ENCODE data around the gene TMPRSS3.

The TMPRSS3 gene

GRCh38 chr21:42387164-42387563 is 8.7 kb downstream of the TMPRSS3 start:
- DNase-seq = no peak

- DNase-seq = no peak
Measured at GRCh38 chr21:42386034-42386591, 9.7 kb downstream of the TMPRSS3 start.

GRCh38 chr21:42385619-42386018 is 10.2 kb downstream of the TMPRSS3 start:
- no peak for DNase-seq

GRCh38 chr21:42384989-42385388 is 10.9 kb downstream of the TMPRSS3 start:
- DNase-seq = no peak

GRCh38 chr21:42384156-42384945 is 11.5 kb downstream of the TMPRSS3 start:
- DNase-seq = no peak

GRCh38 chr21:42383331-42383730 is 12.5 kb downstream of the TMPRSS3 start:
- no peak for DNase-seq

- DNase-seq = no peak
Measured at GRCh38 chr21:42382915-42383314, 12.9 kb downstream of the TMPRSS3 start.

GRCh38 chr21:42381347-42381984 is 14.4 kb downstream of the TMPRSS3 start:
- DNase-seq = peak in 1 of 2 experiments; percentile 30

- no peak for DNase-seq
Measured at GRCh38 chr21:42379426-42380215, 16.2 kb downstream of the TMPRSS3 start.

GRCh38 chr21:42378418-42378817 is 17.4 kb downstream of the TMPRSS3 start:
- DNase-seq = no peak

- no peak for DNase-seq
Measured at GRCh38 chr21:42377951-42378340, 17.9 kb downstream of the TMPRSS3 start.

- no peak for DNase-seq
Measured at GRCh38 chr21:42377211-42377950, 18.5 kb downstream of the TMPRSS3 start.

- no peak for DNase-seq
Measured at GRCh38 chr21:42376338-42376982, 19.4 kb downstream of the TMPRSS3 start.

GRCh38 chr21:42375966-42376337 is 19.9 kb downstream of the TMPRSS3 start:
- no peak for DNase-seq

- DNase-seq = no peak
Measured at GRCh38 chr21:42375506-42375905, 20.3 kb downstream of the TMPRSS3 start.

GRCh38 chr21:42374864-42375499 is 20.9 kb downstream of the TMPRSS3 start:
- no peak for DNase-seq

GRCh38 chr21:42374457-42374856 is 21.4 kb downstream of the TMPRSS3 start:
- DNase-seq = no peak

- DNase-seq = no peak
Measured at GRCh38 chr21:42373908-42374455, 21.9 kb downstream of the TMPRSS3 start.

GRCh38 chr21:42373196-42373907 is 22.5 kb downstream of the TMPRSS3 start:
- no peak for DNase-seq

- DNase-seq = no peak
Measured at GRCh38 chr21:42370894-42371654, 24.8 kb downstream of the TMPRSS3 start.
